Prostate gland (tissue), 2 donors: ENCODE results near the gene CCDC92B. TPM values are rescaled to one million over a fixed set of nuclear protein-coding genes. Genes with fewer than 3 reads are reported as not detected.

Source experiments
- DNase-seq: peaks from one replicate; pipeline ENCODE4 v3.0.0-alpha.2; 2019; ENCODE audit warnings: low spot score
- H3K27ac ChIP-seq, 2 donors: fragments of 200-600 bp; sonication (generic); 2 replicates each; pipeline ENCODE4 v1.5.1; 2017 to 2019
- H3K27me3 ChIP-seq: fragments of 200-600 bp; sonication (generic); replicated peaks from 2 replicates; pipeline ENCODE4 v1.5.1; 2019; ENCODE audit not compliant: insufficient read depth
- H3K36me3 ChIP-seq, 2 donors: fragments of 200-600 bp; sonication (generic); 1 replicate in 1 of 2; 2 replicates in 1 of 2; pipeline versions ENCODE4 v1.5.1 to v1.8.1; 2017 to 2019
- H3K4me1 ChIP-seq: fragments of 200-600 bp; sonication (generic); replicated peaks from 2 replicates; pipeline ENCODE4 v1.5.1; 2019
- H3K4me3 ChIP-seq, 2 donors: fragments of 200-600 bp; sonication (generic); 2 replicates each; pipeline ENCODE4 v1.5.1; 2017 to 2019
- H3K9me3 ChIP-seq: fragments of 200-600 bp; sonication (generic); 2 replicates; pipeline ENCODE4 v1.5.1; 2017
- CTCF ChIP-seq, 4 experiments: fragments of 200-600 bp in 2 of 4; fragments of 450-650 bp in 2 of 4; sonication (generic) in 2 of 4; IDR thresholded peaks; 1 replicate in 3 of 4; 2 replicates in 1 of 4; pipeline ENCODE4 v1.5.1; 2016 to 2019; ENCODE audit warnings: antibody characterized with exemption in 4 of 4, mild to moderate bottlenecking in 2 of 4, moderate library complexity in 2 of 4
- POLR2A ChIP-seq: fragments of 450-650 bp; IDR thresholded peaks from one replicate; pipeline ENCODE4 v1.6.1; 2016; ENCODE audit warnings: antibody characterized with exemption, mild to moderate bottlenecking
- POLR2AphosphoS5 ChIP-seq: sonication (generic); formaldehyde crosslinking; IDR thresholded peaks from one replicate; pipeline ENCODE4 v1.6.1; 2017; ENCODE audit warnings: antibody characterized with exemption
- WGBS: methylation state at CpG from one replicate; pipeline ENCODE4 v1.1.5; 2018; 5-methylcytosine and 5-hydroxymethylcytosine counted together
- intact Hi-C: fragments of 100-400 bp; cut with DNase I; formaldehyde crosslinking; loops from one replicate; pipeline ENCODE4 v1.14.2; 2022
- total RNA-seq, 2 donors: library from RNA; depleted of rRNA; stranded (reverse); fragments of >200 nt; gene quantifications; one replicate each; pipeline ENCODE4 v1.1.0, GENCODE V29; 2016

CCDC92B gene
- total RNA-seq, 2 donors from 2014 or later: 1.9 TPM; not detected in 1

GRCh38 chr17:2685696-2686095 is 63.8 kb downstream of the CCDC92B start:
- no peak overlapping the region for H3K27ac ChIP-seq
- peaks cover 3 to 7% of the 10 kb centered on the region in 2 donors for H3K36me3 ChIP-seq
- DNase-seq: no peak
- intact Hi-C loops: loop anchor here (10.0 kb wide), 1 partner anchor 171 kb away; the partner anchor contains the start of gene METTL16
- H3K9me3 ChIP-seq: no peaks in the 10 kb centered on the region
- no peak overlapping the region for H3K4me3 ChIP-seq
- WGBS: 88% methylated on average over 14 of the region's 15 CpGs
- TF ChIP-seq POLR2AphosphoS5 (no peak), CTCF (IDR thresholded peaks at IDR 0.05) (no peak), POLR2A (no peak)
- H3K27me3 ChIP-seq: no peaks in the 10 kb centered on the region
- peaks cover 5% of the 10 kb centered on the region for H3K4me1 ChIP-seq

GRCh38 chr17:2684549-2684948 is 64.9 kb downstream of the CCDC92B start:
- intact Hi-C loops: loop anchor here (5.0 to 10.0 kb wide), 2 partner anchors 87 to 170 kb away; partner anchors contain the start of gene METTL16
- peaks cover 5% of the 10 kb centered on the region for H3K4me1 ChIP-seq
- H3K27ac ChIP-seq: no peak overlapping the region
- H3K4me3 ChIP-seq: no peak overlapping the region
- H3K36me3 ChIP-seq: peaks cover 0 to 7% of the 10 kb centered on the region in 2 donors
- no peaks in the 10 kb centered on the region for H3K9me3 ChIP-seq
- TF ChIP-seq POLR2A (no peak), CTCF (IDR thresholded peaks at IDR 0.05) (no peak), POLR2AphosphoS5 (no peak)
- no peak for DNase-seq
- whole genome bisulfite sequencing: 89% methylated on average over 18 of the region's 18 CpGs
- H3K27me3 ChIP-seq: no peaks in the 10 kb centered on the region

- peak; percentile 61 for DNase-seq
- intact Hi-C loops: loop anchor here (5.0 to 10.0 kb wide), 2 partner anchors 87 to 169 kb away; partner anchors contain the start of gene METTL16
- TF ChIP-seq POLR2A (no peak), POLR2AphosphoS5 (peak; percentile 78)
- H3K9me3 ChIP-seq: no peaks in the 10 kb centered on the region
- no peaks in the 10 kb centered on the region for H3K27me3 ChIP-seq
- 24% methylated on average over 8 of the region's 8 CpGs for WGBS
- H3K4me1 ChIP-seq: peaks cover 5% of the 10 kb centered on the region
- H3K27ac ChIP-seq: no peak overlapping the region
- H3K4me3 ChIP-seq: no peak overlapping the region
- peaks cover 0 to 7% of the 10 kb centered on the region in 2 donors for H3K36me3 ChIP-seq
These were observed 65.5 kb downstream of the CCDC92B start for GRCh38 chr17:2683912-2684311.

- Histone ChIP-seq H3K9me3 (no peaks in the 10 kb centered on the region), H3K4me3 (no peak overlapping the region), H3K4me1 (peaks cover 5% of the 10 kb centered on the region), H3K27ac (no peak overlapping the region), H3K36me3 (peaks cover 0 to 7% of the 10 kb centered on the region in 2 donors), H3K27me3 (no peaks in the 10 kb centered on the region)
- TF ChIP-seq CTCF (IDR thresholded peaks at IDR 0.05): no peak
- no peak for TF ChIP-seq POLR2A
- TF ChIP-seq POLR2AphosphoS5: no peak
- no peak for DNase-seq
- intact Hi-C loops: loop anchor here (5.0 to 10.0 kb wide), 2 partner anchors 85 to 168 kb away; partner anchors contain the start of gene METTL16
- WGBS: 62% methylated on average over 3 of the region's 3 CpGs
These were observed 67.1 kb downstream of the CCDC92B start for GRCh38 chr17:2682176-2682938.

GRCh38 chr17:2681650-2682049 is 67.8 kb downstream of the CCDC92B start:
- TF ChIP-seq CTCF (IDR thresholded peaks at IDR 0.05) (no peak), POLR2AphosphoS5 (no peak), POLR2A (no peak)
- DNase-seq: no peak
- no peaks in the 10 kb centered on the region for H3K27me3 ChIP-seq
- H3K36me3 ChIP-seq: peaks cover 0 to 7% of the 10 kb centered on the region in 2 donors
- 71% methylated on average over 7 of the region's 7 CpGs for WGBS
- H3K4me1 ChIP-seq: peaks cover 5% of the 10 kb centered on the region
- H3K4me3 ChIP-seq: no peak overlapping the region
- H3K9me3 ChIP-seq: no peaks in the 10 kb centered on the region
- no peak overlapping the region for H3K27ac ChIP-seq
- intact Hi-C loops: loop anchor here (5.0 to 10.0 kb wide), 2 partner anchors 84 to 167 kb away; partner anchors contain the start of gene METTL16
